OCI-LY3 (cell line): ENCODE data around the gene IL17REL.

Experiments
- EZH2phosphoT487 ChIP-seq: fragments of 200-600 bp; shearing (Covaris generic); IDR thresholded peaks from 2 replicates; pipeline ENCODE4 v1.6.1; 2018; ENCODE audit warnings: antibody characterized with exemption, mixed run types, low read depth
- TF ChIP-seq, protein P1 (sequence below): fragments of 200-600, 300-600 bp; sonication (generic); IDR thresholded peaks from 2 replicates; pipeline ENCODE4 v1.5.1; 2014; ENCODE audit warnings: antibody characterized with exemption, low read length, low read depth

DNA sequence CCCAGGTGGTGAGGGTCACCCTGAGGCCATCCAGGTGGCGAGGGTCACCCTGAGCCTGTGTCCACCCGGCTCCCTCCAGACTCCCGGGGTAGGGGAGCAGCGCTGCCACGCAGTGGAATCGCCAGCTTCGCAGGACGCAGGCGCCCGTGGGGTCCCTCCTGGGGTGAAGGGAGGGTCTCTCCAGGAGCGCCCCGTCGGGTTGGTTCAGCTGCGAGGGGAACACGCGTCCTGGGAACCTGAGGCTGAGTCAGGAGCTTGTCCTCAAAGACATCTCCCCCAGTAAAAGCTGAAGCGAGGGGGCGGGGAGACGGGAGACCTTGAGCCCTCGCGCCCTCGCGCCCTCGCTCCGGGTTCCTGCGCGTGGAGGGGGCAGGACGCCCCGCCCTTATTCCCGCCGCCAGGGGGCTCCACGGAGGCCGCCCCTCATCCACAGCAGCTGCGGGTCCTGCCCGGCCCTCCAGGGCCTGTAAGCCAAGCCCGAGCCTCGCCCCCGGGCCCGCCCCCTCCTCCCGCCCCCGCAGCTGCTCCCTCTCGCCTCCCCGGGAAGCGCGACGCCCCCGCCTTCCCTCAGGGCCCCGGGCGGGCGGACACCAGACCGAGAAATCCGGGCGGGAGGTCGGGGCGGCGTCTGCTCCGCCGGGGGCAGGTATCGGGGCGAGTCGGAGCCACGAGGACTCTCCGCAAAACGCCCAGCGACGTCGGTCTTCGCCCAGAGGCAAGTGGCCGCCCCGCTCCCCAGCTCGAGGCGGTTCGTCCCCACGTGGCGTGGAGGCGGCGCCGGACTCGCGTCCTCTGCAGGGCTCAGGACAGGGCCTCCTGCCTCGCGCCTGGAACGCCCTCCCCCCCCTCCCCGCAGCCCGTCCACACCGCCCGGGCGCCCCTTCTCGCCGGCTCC is 29.2 kb downstream of the IL17REL start:
- TF ChIP-seq EZH2phosphoT487: no peak
- TF ChIP-seq, protein P1, sequence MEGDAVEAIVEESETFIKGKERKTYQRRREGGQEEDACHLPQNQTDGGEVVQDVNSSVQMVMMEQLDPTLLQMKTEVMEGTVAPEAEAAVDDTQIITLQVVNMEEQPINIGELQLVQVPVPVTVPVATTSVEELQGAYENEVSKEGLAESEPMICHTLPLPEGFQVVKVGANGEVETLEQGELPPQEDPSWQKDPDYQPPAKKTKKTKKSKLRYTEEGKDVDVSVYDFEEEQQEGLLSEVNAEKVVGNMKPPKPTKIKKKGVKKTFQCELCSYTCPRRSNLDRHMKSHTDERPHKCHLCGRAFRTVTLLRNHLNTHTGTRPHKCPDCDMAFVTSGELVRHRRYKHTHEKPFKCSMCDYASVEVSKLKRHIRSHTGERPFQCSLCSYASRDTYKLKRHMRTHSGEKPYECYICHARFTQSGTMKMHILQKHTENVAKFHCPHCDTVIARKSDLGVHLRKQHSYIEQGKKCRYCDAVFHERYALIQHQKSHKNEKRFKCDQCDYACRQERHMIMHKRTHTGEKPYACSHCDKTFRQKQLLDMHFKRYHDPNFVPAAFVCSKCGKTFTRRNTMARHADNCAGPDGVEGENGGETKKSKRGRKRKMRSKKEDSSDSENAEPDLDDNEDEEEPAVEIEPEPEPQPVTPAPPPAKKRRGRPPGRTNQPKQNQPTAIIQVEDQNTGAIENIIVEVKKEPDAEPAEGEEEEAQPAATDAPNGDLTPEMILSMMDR: no peak
